Fibroblast of skin of right biceps (primary cell): ENCODE measurements around the gene SERTAD2.
A peak's percentile ranks its signal among the peaks of the same experiment; 100 is the strongest.

Source experiments
- DNase-seq: peaks from one replicate; pipeline ENCODE4 v3.0.0-alpha.2; 2013

Gene SERTAD2

GRCh38 chr2:64653109-64654062, at the start of gene SERTAD2:
Gene SERTAD2 (minus strand): TSS chr2:64653913. CDS start chr2:64636871, 17,042 bp downstream.
- DNase-seq = peak; percentile 90

GRCh38 chr2:64700133-64700809, 46.6 kb upstream of the SERTAD2 start:
- DNase-seq = peak; percentile 30

- DNase-seq = no peak
Observed at GRCh38 chr2:64699712-64700111, 46.0 kb upstream of the SERTAD2 start.

GRCh38 chr2:64698668-64699444, 45.1 kb upstream of the SERTAD2 start:
- peak; percentile 95 for DNase-seq

GRCh38 chr2:64698177-64698643, 44.5 kb upstream of the SERTAD2 start:
- no peak for DNase-seq

- DNase-seq = peak; percentile 44
Observed at GRCh38 chr2:64697297-64698176, 43.8 kb upstream of the SERTAD2 start.

- DNase-seq = no peak
Observed at GRCh38 chr2:64696636-64697035, 42.9 kb upstream of the SERTAD2 start.

GRCh38 chr2:64695721-64696261, 42.1 kb upstream of the SERTAD2 start:
- DNase-seq = peak; percentile 62

- DNase-seq = peak; percentile 80
Observed at GRCh38 chr2:64692401-64692800, 38.7 kb upstream of the SERTAD2 start.

GRCh38 chr2:64688909-64689308, 35.2 kb upstream of the SERTAD2 start:
- DNase-seq = no peak

- DNase-seq = no peak
Observed at GRCh38 chr2:64686283-64686956, 32.7 kb upstream of the SERTAD2 start.

GRCh38 chr2:64685430-64685829, 31.7 kb upstream of the SERTAD2 start:
- DNase-seq = peak; percentile 40

GRCh38 chr2:64683771-64684510, 30.2 kb upstream of the SERTAD2 start:
- no peak for DNase-seq

- DNase-seq = no peak
Observed at GRCh38 chr2:64681479-64681967, 27.8 kb upstream of the SERTAD2 start.

GRCh38 chr2:64679673-64680425, 26.1 kb upstream of the SERTAD2 start:
- DNase-seq = no peak

GRCh38 chr2:64678771-64679590, 25.3 kb upstream of the SERTAD2 start:
- DNase-seq = no peak

- no peak for DNase-seq
Observed at GRCh38 chr2:64677530-64677929, 23.8 kb upstream of the SERTAD2 start.

- DNase-seq = peak; percentile 56
Observed at GRCh38 chr2:64675860-64676259, 22.1 kb upstream of the SERTAD2 start.
